Trophoblast cell (in vitro differentiated cells and primary cell): ENCODE results near the gene MUC6.

ENCODE experiments used
- DNase-seq, 2 donors: peaks; one replicate each; pipeline ENCODE4 v3.0.0-alpha.2; 2016
- H2AFZ ChIP-seq: 2 replicates; pipeline ENCODE4 v1.6.1; 2013; ENCODE audit warnings: low read length, moderate library complexity, mild to moderate bottlenecking; ENCODE audit not compliant: insufficient read depth, poor library complexity
- H2AK5ac ChIP-seq: 2 replicates; pipeline ENCODE4 v1.6.1; 2013; ENCODE audit warnings: mild to moderate bottlenecking, low read length
- H2BK120ac ChIP-seq: 2 replicates; pipeline ENCODE4 v1.6.1; 2013; ENCODE audit warnings: low read length, mild to moderate bottlenecking, moderate library complexity; ENCODE audit not compliant: insufficient read depth, poor library complexity
- H2BK12ac ChIP-seq: 2 replicates; pipeline ENCODE4 v1.6.1; 2013; ENCODE audit warnings: mild to moderate bottlenecking, low read length, moderate library complexity
- H2BK5ac ChIP-seq: 2 replicates; pipeline ENCODE4 v1.6.1; 2013; ENCODE audit warnings: low read length, low read depth, moderate library complexity, mild to moderate bottlenecking; ENCODE audit not compliant: poor library complexity
- H3K14ac ChIP-seq: 2 replicates; pipeline ENCODE4 v1.6.1; 2013; ENCODE audit warnings: mild to moderate bottlenecking, low read length
- H3K18ac ChIP-seq: 2 replicates; pipeline ENCODE4 v1.6.1; 2013; ENCODE audit warnings: mild to moderate bottlenecking, low read length
- H3K23ac ChIP-seq: 2 replicates; pipeline ENCODE4 v1.6.1; 2013; ENCODE audit warnings: low read length
- H3K27ac ChIP-seq: 2 replicates; pipeline ENCODE4 v1.5.1; 2013; ENCODE audit warnings: low read depth, mild to moderate bottlenecking, inconsistent platforms, low read length, moderate library complexity
- H3K27me3 ChIP-seq: 2 replicates; pipeline ENCODE4 v1.6.1; 2013; ENCODE audit warnings: inconsistent platforms, mild to moderate bottlenecking, low read length, moderate library complexity; ENCODE audit not compliant: insufficient read depth
- H3K36me3 ChIP-seq, 2 experiments: 1 replicate in 1 of 2; 2 replicates in 1 of 2; pipeline ENCODE4 v1.6.1; 2013; ENCODE audit warnings: low read length in 2 of 2, mild to moderate bottlenecking in 2 of 2, moderate library complexity in 1 of 2; ENCODE audit not compliant: insufficient read depth in 2 of 2, control insufficient read depth in 1 of 2
- H3K4ac ChIP-seq: 2 replicates; pipeline ENCODE4 v1.6.1; 2013; ENCODE audit warnings: low read depth, mild to moderate bottlenecking, low read length, moderate library complexity
- H3K4me1 ChIP-seq, 2 experiments: 1 replicate in 1 of 2; 2 replicates in 1 of 2; pipeline ENCODE4 v1.6.1; 2013; ENCODE audit warnings: low read length in 2 of 2, mild to moderate bottlenecking in 2 of 2, moderate library complexity in 1 of 2; ENCODE audit not compliant: insufficient read depth in 2 of 2, control insufficient read depth in 1 of 2
- H3K4me2 ChIP-seq: 2 replicates; pipeline ENCODE4 v1.6.1; 2013; ENCODE audit warnings: inconsistent platforms, mild to moderate bottlenecking, low read length, moderate library complexity
- H3K4me3 ChIP-seq: 2 replicates; pipeline ENCODE4 v1.5.1; 2013; ENCODE audit warnings: mild to moderate bottlenecking, low read depth, low read length, inconsistent platforms
- H3K79me1 ChIP-seq: one replicate; pipeline ENCODE4 v1.6.1; 2013; ENCODE audit warnings: low read length
- H3K79me2 ChIP-seq: 2 replicates; pipeline ENCODE4 v1.6.1; 2013; ENCODE audit warnings: low read length, mild to moderate bottlenecking; ENCODE audit not compliant: control insufficient read depth, insufficient read depth, poor library complexity
- H3K9ac ChIP-seq: 2 replicates; pipeline ENCODE4 v1.6.1; 2013; ENCODE audit warnings: mild to moderate bottlenecking, low read length
- H3K9me3 ChIP-seq: 2 replicates; pipeline ENCODE4 v1.6.1; 2013; ENCODE audit warnings: low read depth, mild to moderate bottlenecking, control low read depth, inconsistent platforms, low read length; ENCODE audit not compliant: insufficient read depth
- H4K12ac ChIP-seq: 2 replicates; pipeline ENCODE4 v1.6.1; 2013; ENCODE audit warnings: low read depth, mild to moderate bottlenecking, low read length, moderate library complexity
- H4K8ac ChIP-seq: 2 replicates; pipeline ENCODE4 v1.6.1; 2013; ENCODE audit warnings: low read depth, mild to moderate bottlenecking, low read length, moderate library complexity
- H4K91ac ChIP-seq: one replicate; pipeline ENCODE4 v1.6.1; 2013; ENCODE audit warnings: low read depth, mild to moderate bottlenecking, low read length, moderate library complexity
- WGBS: extraction: QIAGEN DNeasy Blood & Tissue Kit; methylation state at CpG from one replicate; pipeline ENCODE4 v1.1.7; 2013; ENCODE audit warnings: missing lambda C conversion rate; ENCODE audit not compliant: insufficient read length, insufficient coverage; ENCODE audit errors: extremely low coverage; 5-methylcytosine and 5-hydroxymethylcytosine counted together

MUC6 gene

GRCh38 chr11:1038361-1038760, 1.8 kb upstream of the MUC6 start:
- Histone ChIP-seq H2BK120ac (no peak overlapping the region), H3K14ac (no peak overlapping the region), H3K23ac (no peak overlapping the region), H2AFZ (no peak overlapping the region), H4K12ac (no peak overlapping the region), H2BK12ac (no peak overlapping the region), H3K18ac (no peak overlapping the region), H4K91ac (no peak overlapping the region), H3K27me3 (no peaks in the 10 kb centered on the region), H4K8ac (no peak overlapping the region), H2BK5ac (no peak overlapping the region), H3K4me3 (no peak overlapping the region), H3K4ac (no peak overlapping the region), H3K27ac (no peak overlapping the region), H3K79me2 (no peaks in the 10 kb centered on the region), H3K79me1 (no peaks in the 10 kb centered on the region), H2AK5ac (no peak overlapping the region), H3K9me3 (peaks cover 6% of the 10 kb centered on the region), H3K4me1 (no peaks in the 10 kb centered on the region), H3K4me2 (no peak overlapping the region), H3K9ac (no peak overlapping the region), H3K36me3 (no peaks in the 10 kb centered on the region)
- WGBS: no CpG with 5 or more reads among the region's 10 CpGs
- DNase-seq: no peak

GRCh38 chr11:1037506-1038055, 1.1 kb upstream of the MUC6 start:
- no peaks in the 10 kb centered on the region for H3K79me2 ChIP-seq
- H3K79me1 ChIP-seq: no peaks in the 10 kb centered on the region
- no peaks in the 10 kb centered on the region for H3K27me3 ChIP-seq
- H2BK12ac ChIP-seq: no peak overlapping the region
- no peak overlapping the region for H3K18ac ChIP-seq
- H3K14ac ChIP-seq: no peak overlapping the region
- peaks cover 7% of the 10 kb centered on the region for H3K9me3 ChIP-seq
- H3K4me1 ChIP-seq: no peaks in the 10 kb centered on the region
- H3K4me2 ChIP-seq: no peak overlapping the region
- H3K27ac ChIP-seq: no peak overlapping the region
- no peak overlapping the region for H2BK120ac ChIP-seq
- WGBS: no CpG with 5 or more reads among the region's 26 CpGs
- H3K4me3 ChIP-seq: no peak overlapping the region
- H2AFZ ChIP-seq: no peak overlapping the region
- H4K91ac ChIP-seq: no peak overlapping the region
- H3K9ac ChIP-seq: no peak overlapping the region
- no peak overlapping the region for H2BK5ac ChIP-seq
- DNase-seq: no peak
- no peak overlapping the region for H4K8ac ChIP-seq
- H2AK5ac ChIP-seq: no peak overlapping the region
- no peaks in the 10 kb centered on the region for H3K36me3 ChIP-seq
- no peak overlapping the region for H3K4ac ChIP-seq
- no peak overlapping the region for H3K23ac ChIP-seq
- H4K12ac ChIP-seq: no peak overlapping the region

GRCh38 chr11:1036931-1037330, 413 bp upstream of the MUC6 start:
- H2BK120ac ChIP-seq: no peak overlapping the region
- H4K12ac ChIP-seq: no peak overlapping the region
- H3K36me3 ChIP-seq: no peaks in the 10 kb centered on the region
- H2AFZ ChIP-seq: no peak overlapping the region
- H2BK5ac ChIP-seq: no peak overlapping the region
- no peak overlapping the region for H3K27ac ChIP-seq
- peaks cover 13% of the 10 kb centered on the region for H3K9me3 ChIP-seq
- H2BK12ac ChIP-seq: no peak overlapping the region
- H3K4ac ChIP-seq: no peak overlapping the region
- H4K8ac ChIP-seq: no peak overlapping the region
- no CpG with 5 or more reads among the region's 13 CpGs for WGBS
- no peak for DNase-seq
- H3K79me1 ChIP-seq: no peaks in the 10 kb centered on the region
- no peak overlapping the region for H3K4me2 ChIP-seq
- H2AK5ac ChIP-seq: no peak overlapping the region
- H3K9ac ChIP-seq: no peak overlapping the region
- no peaks in the 10 kb centered on the region for H3K79me2 ChIP-seq
- H3K18ac ChIP-seq: no peak overlapping the region
- no peak overlapping the region for H3K23ac ChIP-seq
- H3K4me1 ChIP-seq: no peaks in the 10 kb centered on the region
- no peak overlapping the region for H4K91ac ChIP-seq
- H3K4me3 ChIP-seq: no peak overlapping the region
- no peak overlapping the region for H3K14ac ChIP-seq
- no peaks in the 10 kb centered on the region for H3K27me3 ChIP-seq

- Histone ChIP-seq H2AFZ (no peak overlapping the region), H3K79me2 (no peaks in the 10 kb centered on the region), H3K79me1 (no peaks in the 10 kb centered on the region), H2BK5ac (no peak overlapping the region), H3K9me3 (peaks cover 13% of the 10 kb centered on the region), H3K4me1 (no peaks in the 10 kb centered on the region), H2AK5ac (no peak overlapping the region), H3K14ac (no peak overlapping the region), H3K36me3 (no peaks in the 10 kb centered on the region), H2BK120ac (no peak overlapping the region), H2BK12ac (no peak overlapping the region), H3K4me3 (no peak overlapping the region), H3K4me2 (no peak overlapping the region), H3K4ac (no peak overlapping the region), H4K91ac (no peak overlapping the region), H3K23ac (no peak overlapping the region), H3K27me3 (no peaks in the 10 kb centered on the region), H3K9ac (no peak overlapping the region), H4K8ac (no peak overlapping the region), H4K12ac (no peak overlapping the region), H3K18ac (no peak overlapping the region), H3K27ac (no peak overlapping the region)
- DNase-seq: no peak
- no CpG with 5 or more reads among the region's 29 CpGs for WGBS
Measured at GRCh38 chr11:1035577-1036283, 788 bp downstream of the MUC6 start.
